Peyer's patch (tissue), 4 donors: ENCODE results near the gene CLEC16A. TPM values are rescaled to one million over a fixed set of nuclear protein-coding genes. Genes with fewer than 3 reads are reported as not detected.

Experiments
- DNase-seq, 3 donors: peaks; one replicate each; pipeline ENCODE4 v3.0.0-alpha.2; 2017 to 2019
- H3K27ac ChIP-seq, 4 donors: fragments of 200-600 bp; sonication (generic); one replicate each; pipeline ENCODE4 v1.5.1; 2016 to 2019
- H3K27me3 ChIP-seq, 2 donors: fragments of 200-600 bp; sonication (generic); one replicate each; pipeline ENCODE4 v1.5.1; 2019
- H3K36me3 ChIP-seq, 3 donors: fragments of 200-600 bp; sonication (generic); one replicate each; pipeline ENCODE4 v1.5.1; 2016 to 2019
- H3K4me1 ChIP-seq, 4 donors: fragments of 200-600 bp; sonication (generic); one replicate each; pipeline ENCODE4 v1.5.1; 2016 to 2019
- H3K4me3 ChIP-seq, 4 donors: fragments of 200-600 bp; sonication (generic); 1 replicate in 3 of 4; 2 replicates in 1 of 4; pipeline ENCODE4 v1.5.1; 2016 to 2019; ENCODE audit warnings: mild to moderate bottlenecking in 1 of 4
- H3K9me3 ChIP-seq, 4 donors: fragments of 200-600 bp; sonication (generic); one replicate each; pipeline ENCODE4 v1.5.1; 2016 to 2019; ENCODE audit warnings: mild to moderate bottlenecking in 1 of 4
- POLR2A ChIP-seq, 2 donors: fragments of 450-650 bp; IDR thresholded peaks; one replicate each; pipeline ENCODE4 v1.5.1; 2017; ENCODE audit warnings: antibody characterized with exemption in 2 of 2, mild to moderate bottlenecking in 2 of 2, moderate library complexity in 2 of 2
- total RNA-seq, 4 donors: library from RNA; depleted of rRNA; stranded (reverse); fragments of >200 nt; gene quantifications; one replicate each; pipeline ENCODE4 v1.1.0, GENCODE V29; 2016
- TF ChIP-seq, protein P1 (sequence below), 6 experiments: fragments of 450-650 bp in 4 of 6; fragments of 200-600 bp in 2 of 6; sonication (generic) in 1 of 6; IDR thresholded peaks; one replicate each; pipeline ENCODE4 v1.5.1; 2017 to 2019; ENCODE audit warnings: antibody characterized with exemption in 6 of 6, mild to moderate bottlenecking in 3 of 6, moderate library complexity in 1 of 6

CLEC16A gene
- total RNA-seq, 4 donors from 2014 or later: 37.8 to 139 (median 64.3) TPM

DNA sequence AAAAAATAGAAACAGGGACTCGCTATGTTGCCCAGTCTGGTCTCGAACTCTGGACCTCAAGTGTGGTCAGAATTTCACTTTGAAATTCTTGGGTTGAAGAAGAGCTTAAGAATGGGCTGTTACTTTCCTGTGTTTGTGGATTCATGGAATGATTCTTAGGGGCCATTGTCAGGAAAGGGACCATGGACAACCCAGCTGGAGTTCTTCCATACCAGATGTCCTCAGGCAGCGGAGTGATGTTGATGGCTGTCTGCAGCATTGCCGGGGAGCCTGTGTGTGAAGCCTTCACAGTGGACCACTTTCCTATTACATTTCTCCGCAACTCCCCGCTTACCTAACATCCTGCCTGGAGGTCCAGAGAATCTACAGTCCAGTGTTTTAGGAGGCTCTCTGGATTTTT, 145.9 kb downstream of the CLEC16A start:
- H3K4me3 ChIP-seq: no peak overlapping the region
- H3K27me3 ChIP-seq: no peaks in the 10 kb centered on the region
- peaks cover 0 to 30% (median 21%) of the 10 kb centered on the region in 4 donors for H3K4me1 ChIP-seq
- H3K27ac ChIP-seq: peak overlapping the region; percentile 41 to 65 (median 52)
- no peaks in the 10 kb centered on the region for H3K9me3 ChIP-seq
- no peak for DNase-seq
- TF ChIP-seq POLR2A (IDR thresholded peaks at IDR 0.05): no peak
- TF ChIP-seq, protein P1, sequence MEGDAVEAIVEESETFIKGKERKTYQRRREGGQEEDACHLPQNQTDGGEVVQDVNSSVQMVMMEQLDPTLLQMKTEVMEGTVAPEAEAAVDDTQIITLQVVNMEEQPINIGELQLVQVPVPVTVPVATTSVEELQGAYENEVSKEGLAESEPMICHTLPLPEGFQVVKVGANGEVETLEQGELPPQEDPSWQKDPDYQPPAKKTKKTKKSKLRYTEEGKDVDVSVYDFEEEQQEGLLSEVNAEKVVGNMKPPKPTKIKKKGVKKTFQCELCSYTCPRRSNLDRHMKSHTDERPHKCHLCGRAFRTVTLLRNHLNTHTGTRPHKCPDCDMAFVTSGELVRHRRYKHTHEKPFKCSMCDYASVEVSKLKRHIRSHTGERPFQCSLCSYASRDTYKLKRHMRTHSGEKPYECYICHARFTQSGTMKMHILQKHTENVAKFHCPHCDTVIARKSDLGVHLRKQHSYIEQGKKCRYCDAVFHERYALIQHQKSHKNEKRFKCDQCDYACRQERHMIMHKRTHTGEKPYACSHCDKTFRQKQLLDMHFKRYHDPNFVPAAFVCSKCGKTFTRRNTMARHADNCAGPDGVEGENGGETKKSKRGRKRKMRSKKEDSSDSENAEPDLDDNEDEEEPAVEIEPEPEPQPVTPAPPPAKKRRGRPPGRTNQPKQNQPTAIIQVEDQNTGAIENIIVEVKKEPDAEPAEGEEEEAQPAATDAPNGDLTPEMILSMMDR (IDR thresholded peaks at IDR 0.05): no peak
- no peaks in the 10 kb centered on the region for H3K36me3 ChIP-seq

GRCh38 chr16:11091021-11091785, 146.8 kb downstream of the CLEC16A start:
- no peak overlapping the region for H3K4me3 ChIP-seq
- H3K4me1 ChIP-seq: peaks cover 0 to 24% (median 21%) of the 10 kb centered on the region in 4 donors
- H3K27ac ChIP-seq: no peak overlapping the region
- H3K9me3 ChIP-seq: no peaks in the 10 kb centered on the region
- no peaks in the 10 kb centered on the region for H3K27me3 ChIP-seq
- H3K36me3 ChIP-seq: no peaks in the 10 kb centered on the region
- no peak for TF ChIP-seq POLR2A (IDR thresholded peaks at IDR 0.05)
- TF ChIP-seq, protein P1 (IDR thresholded peaks at IDR 0.05): no peak
- DNase-seq: no peak

DNA sequence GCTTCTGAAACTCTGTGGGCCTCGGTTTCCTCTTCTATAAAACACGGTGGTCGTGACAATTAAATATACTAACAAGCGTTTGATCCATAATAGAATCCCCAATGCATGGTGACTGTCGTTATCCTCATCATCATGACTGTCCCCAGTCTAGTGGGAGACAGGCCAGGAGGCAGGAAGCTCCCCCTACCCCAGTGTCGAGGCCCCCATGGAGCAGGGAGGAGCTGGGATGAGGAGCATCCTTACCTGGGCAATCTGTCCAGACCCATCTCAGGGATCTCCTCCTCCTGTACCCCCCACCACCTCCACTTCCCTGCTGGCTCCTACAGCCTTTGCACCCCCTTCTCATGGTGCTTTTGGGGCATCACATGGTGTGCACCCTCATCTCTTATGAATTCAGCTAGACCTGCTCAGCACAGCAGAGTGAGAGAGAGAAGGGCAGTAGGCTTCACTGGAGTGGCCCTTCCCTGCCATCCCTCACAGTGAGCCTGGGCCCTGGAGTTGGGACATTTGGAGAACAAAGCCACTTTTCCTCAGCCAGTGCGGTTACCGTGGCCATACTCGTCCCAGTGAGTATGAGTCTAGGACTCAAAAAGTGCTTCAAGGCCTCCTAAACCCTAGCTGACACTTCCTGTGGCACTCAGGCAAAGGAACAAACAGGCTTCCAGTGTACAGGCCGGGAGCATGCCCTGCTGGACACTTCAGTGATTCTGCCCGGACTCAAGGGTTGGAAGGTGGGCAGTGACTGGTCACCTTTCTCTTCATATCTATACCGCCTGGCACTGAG, 148.6 kb downstream of the CLEC16A start:
- TF ChIP-seq POLR2A (IDR thresholded peaks at IDR 0.05): no peak
- TF ChIP-seq, protein P1 (IDR thresholded peaks at IDR 0.05): no peak
- no peaks in the 10 kb centered on the region for H3K9me3 ChIP-seq
- no peaks in the 10 kb centered on the region for H3K36me3 ChIP-seq
- H3K27me3 ChIP-seq: no peaks in the 10 kb centered on the region
- H3K4me3 ChIP-seq: no peak overlapping the region
- peaks cover 0 to 22% (median 17%) of the 10 kb centered on the region in 4 donors for H3K4me1 ChIP-seq
- peak overlapping the region in 1 of 4 donors; percentile 75 for H3K27ac ChIP-seq
- peak in 1 of 3 donors; percentile 31 for DNase-seq

GRCh38 chr16:11093572-11094074, 149.3 kb downstream of the CLEC16A start:
- Histone ChIP-seq H3K4me1 (peaks cover 0 to 20% (median 16%) of the 10 kb centered on the region in 4 donors), H3K9me3 (no peaks in the 10 kb centered on the region), H3K27me3 (no peaks in the 10 kb centered on the region), H3K4me3 (no peak overlapping the region), H3K36me3 (no peaks in the 10 kb centered on the region), H3K27ac (peak overlapping the region in 3 of 4 donors; percentile 38 to 75 (median 41))
- TF ChIP-seq, protein P1 (IDR thresholded peaks at IDR 0.05): no peak
- TF ChIP-seq POLR2A (IDR thresholded peaks at IDR 0.05): no peak
- DNase-seq: peak in 2 of 3 donors; percentile 36 to 45

DNA sequence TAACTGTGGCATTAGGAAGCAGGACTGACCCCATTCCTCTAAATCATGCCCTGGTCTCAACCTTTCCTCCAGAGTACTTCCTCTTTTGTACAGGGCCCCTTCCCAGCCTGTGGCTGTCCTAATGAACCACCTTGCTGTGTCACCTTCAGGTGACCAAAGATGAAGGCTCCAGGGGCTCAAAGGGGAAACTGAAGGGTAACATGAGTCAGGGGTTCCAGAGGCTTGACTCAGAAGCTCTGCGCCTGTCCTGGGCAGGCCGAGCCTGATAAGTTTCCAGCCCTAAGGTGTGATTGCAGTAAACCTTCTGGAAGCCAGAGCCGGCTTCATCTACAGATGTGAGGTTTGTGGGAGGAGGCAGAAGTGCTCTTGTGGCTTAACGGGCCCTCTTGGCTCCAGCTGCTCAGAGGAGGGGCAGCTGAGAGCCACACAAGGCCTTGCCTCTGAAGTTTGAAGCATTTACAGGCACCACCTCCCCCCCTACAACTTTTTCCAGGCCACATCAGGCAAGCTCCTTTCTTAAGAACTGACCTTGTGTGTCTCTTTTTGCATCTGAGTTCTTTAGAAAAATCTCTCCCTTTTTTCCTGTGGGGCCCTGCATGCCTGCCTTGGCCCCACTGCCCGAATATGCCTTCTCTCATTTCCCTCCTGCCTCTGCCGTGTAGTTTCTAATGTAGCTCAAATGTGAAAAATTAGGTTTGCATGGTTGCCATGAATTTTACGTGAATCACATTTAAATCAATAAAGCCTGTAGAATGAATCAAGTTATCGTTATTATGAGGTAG, 149.9 kb downstream of the CLEC16A start:
- Histone ChIP-seq H3K4me1 (peaks cover 0 to 19% (median 16%) of the 10 kb centered on the region in 4 donors), H3K27ac (peak overlapping the region; percentile 4 to 75 (median 40)), H3K27me3 (no peaks in the 10 kb centered on the region), H3K36me3 (no peaks in the 10 kb centered on the region), H3K4me3 (no peak overlapping the region), H3K9me3 (no peaks in the 10 kb centered on the region)
- DNase-seq: peak; percentile 40 to 69 (median 65)
- TF ChIP-seq, protein P1 (IDR thresholded peaks at IDR 0.05): no peak
- no peak for TF ChIP-seq POLR2A (IDR thresholded peaks at IDR 0.05)
